OCI-LY7 (cell line): Measurements from ENCODE around the gene ZMYND8. TPM values are rescaled to one million over a fixed set of nuclear protein-coding genes. Genes with fewer than 3 reads are reported as not detected.
"Not testable (repeated sequence)": the region's sequence is repeated elsewhere in the genome, so short reads cannot be mapped to it uniquely, and the experiment has no call there.

Experiments used
- BruUV-seq: library from RNA; stranded (reverse); fragments of 400-500 nt; replicated peaks from 2 replicates; lab custom pipeline; 2021; lab: Mats Ljungman, UMichigan
- CTCF ChIA-PET: fragments of 300-600 bp; sonication (Branson Sonifier 250); formaldehyde crosslinking; loops from one replicate; lab custom pipeline; 2022; ENCODE audit warnings: antibody characterized with exemption; ENCODE audit not compliant: unreplicated experiment; lab: Charles Lee
- POLR2A ChIA-PET: fragments of 300-600 bp; sonication (Branson Sonifier 250); formaldehyde crosslinking; loops from one replicate; lab custom pipeline; 2022; ENCODE audit warnings: antibody characterized with exemption; lab: Charles Lee
- DNase-seq: peaks from one replicate; pipeline ENCODE4 v3.0.0-alpha.2; 2015; ENCODE audit warnings: low spot score
- H2AFZ ChIP-seq: fragments of 200-600 bp; sonication (generic), shearing (Covaris generic); 2 replicates; pipeline ENCODE4 v1.6.1; 2014; ENCODE audit warnings: mild to moderate bottlenecking, antibody characterized with exemption, low read length, moderate library complexity
- H3K27ac ChIP-seq: fragments of 200-600 bp; sonication (generic); 2 replicates; pipeline ENCODE4 v1.5.1; 2014; ENCODE audit warnings: mixed run types, low read depth, mild to moderate bottlenecking, moderate library complexity, low read length, inconsistent platforms; ENCODE audit not compliant: poor library complexity, severe bottlenecking
- H3K36me3 ChIP-seq: fragments of 200-600 bp; sonication (generic); 2 replicates; pipeline ENCODE4 v1.6.1; 2014; ENCODE audit warnings: mild to moderate bottlenecking, antibody characterized with exemption, low read length, moderate library complexity, mixed read lengths; ENCODE audit not compliant: insufficient read depth
- H3K4me1 ChIP-seq: fragments of 200-600 bp; sonication (generic); 2 replicates; pipeline ENCODE4 v1.5.1; 2014; ENCODE audit warnings: mild to moderate bottlenecking, low read length; ENCODE audit not compliant: insufficient read depth, poor library complexity, severe bottlenecking
- H3K4me2 ChIP-seq: fragments of 200-600 bp; sonication (generic); 2 replicates; pipeline ENCODE4 v1.6.1; 2014; ENCODE audit warnings: mild to moderate bottlenecking, low read length
- H3K4me3 ChIP-seq: fragments of 200-600 bp; sonication (generic); 2 replicates; pipeline ENCODE4 v1.5.1; 2014; ENCODE audit warnings: mild to moderate bottlenecking, low read depth, low read length; ENCODE audit not compliant: poor library complexity, severe bottlenecking
- H3K79me2 ChIP-seq: fragments of 200-600 bp; sonication (generic); 2 replicates; pipeline ENCODE4 v1.6.1; 2016; ENCODE audit warnings: low read depth, mild to moderate bottlenecking, low read length, moderate library complexity, mixed read lengths; ENCODE audit not compliant: insufficient read depth
- H3K9me2 ChIP-seq: fragments of 200-600 bp; sonication (generic); 2 replicates; pipeline ENCODE4 v1.6.1; 2016; ENCODE audit warnings: mild to moderate bottlenecking, low read length, mixed read lengths; ENCODE audit not compliant: insufficient read depth
- H3K9me3 ChIP-seq: fragments of 200-600 bp; sonication (generic); 2 replicates; pipeline ENCODE4 v1.6.1; 2014; ENCODE audit warnings: mild to moderate bottlenecking, mixed run types, low read length, mixed read lengths
- H4K20me1 ChIP-seq: fragments of 200-600 bp; sonication (generic); 2 replicates; pipeline ENCODE4 v1.6.1; 2014; ENCODE audit warnings: mild to moderate bottlenecking, antibody characterized with exemption, low read length, moderate library complexity, mixed read lengths; ENCODE audit not compliant: insufficient read depth
- EZH2phosphoT487 ChIP-seq: fragments of 200-600 bp; sonication (generic); IDR thresholded peaks from 2 replicates; pipeline ENCODE4 v1.6.1; 2018; ENCODE audit warnings: low read depth, borderline replicate concordance, mild to moderate bottlenecking, mixed run types, antibody characterized with exemption, low read length, moderate library complexity, mixed read lengths
- intact Hi-C: fragments of 100-400 bp; cut with micrococcal nuclease; formaldehyde crosslinking; loops from one replicate; pipeline ENCODE4 v1.10.0; 2022; ENCODE audit not compliant: unreplicated experiment
- total RNA-seq, 2 experiments: library from RNA; depleted of rRNA in 1 of 2; stranded (reverse); fragments of >200 nt in 1 of 2; shearing (Covaris generic) in 1 of 2; gene quantifications; 2 replicates each; pipeline ENCODE4 v1.2.3, GENCODE V29; 2014 to 2022
- TF ChIP-seq, protein P1 (sequence below): fragments of 200-600 bp; sonication (generic); conservative IDR thresholded peaks from 2 replicates; pipeline ENCODE4 v1.5.1; 2014; ENCODE audit warnings: mild to moderate bottlenecking, antibody characterized with exemption, low read length, moderate library complexity, mixed read lengths

Gene ZMYND8
- total RNA-seq, 2 experiments from 2014 or later: 30.4 to 69.1 TPM

DNA sequence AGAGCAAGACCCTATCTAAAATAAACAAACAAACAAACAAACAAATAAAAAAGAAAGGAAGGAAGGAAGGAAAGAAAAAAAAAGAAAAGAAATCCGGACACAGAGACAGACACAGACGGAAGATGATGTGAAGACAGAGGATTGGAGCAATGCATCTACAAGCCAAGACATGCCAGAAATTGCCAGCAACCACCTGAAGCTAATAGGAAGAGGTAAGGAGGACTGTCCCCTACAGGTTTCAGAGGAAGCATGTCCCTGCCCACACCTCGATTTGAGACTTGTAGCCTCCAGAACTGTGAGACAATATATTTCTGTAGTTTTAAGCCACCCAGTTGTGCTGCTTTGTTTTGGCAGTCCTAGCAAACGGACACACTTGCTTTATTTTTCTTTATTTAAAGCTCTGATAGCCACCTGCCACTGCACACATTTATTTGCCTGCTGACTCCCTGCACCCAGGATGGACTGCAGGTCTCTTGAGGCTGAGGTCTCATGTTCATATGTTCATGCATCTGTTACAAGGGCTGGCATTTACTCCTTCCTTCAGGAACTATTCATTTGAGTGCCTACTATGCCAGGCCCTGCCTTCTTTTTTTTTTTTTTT lies 20.7 kb upstream of the ZMYND8 start:
- ChIA-PET POLR2A (interaction anchor here (0.7 kb wide), 1 partner anchor 94 kb away, joined by 3 read pairs; no protein-coding TSS in a partner anchor), CTCF (no interaction called here)
- H3K4me2 ChIP-seq: no peak overlapping the region
- H3K9me3 ChIP-seq: no peaks in the 10 kb centered on the region
- H3K79me2 ChIP-seq: no peaks in the 10 kb centered on the region
- H3K27ac ChIP-seq: no peak overlapping the region
- H3K36me3 ChIP-seq: no peaks in the 10 kb centered on the region
- no TSS peak for BruUV-seq
- no peaks in the 10 kb centered on the region for H3K9me2 ChIP-seq
- H4K20me1 ChIP-seq: no peaks in the 10 kb centered on the region
- no peaks in the 10 kb centered on the region for H3K4me1 ChIP-seq
- H3K4me3 ChIP-seq: no peak overlapping the region
- DNase-seq: no peak
- intact Hi-C loops: no loop called here
- no peak overlapping the region for H2AFZ ChIP-seq
- no peak for TF ChIP-seq EZH2phosphoT487
- TF ChIP-seq, protein P1, sequence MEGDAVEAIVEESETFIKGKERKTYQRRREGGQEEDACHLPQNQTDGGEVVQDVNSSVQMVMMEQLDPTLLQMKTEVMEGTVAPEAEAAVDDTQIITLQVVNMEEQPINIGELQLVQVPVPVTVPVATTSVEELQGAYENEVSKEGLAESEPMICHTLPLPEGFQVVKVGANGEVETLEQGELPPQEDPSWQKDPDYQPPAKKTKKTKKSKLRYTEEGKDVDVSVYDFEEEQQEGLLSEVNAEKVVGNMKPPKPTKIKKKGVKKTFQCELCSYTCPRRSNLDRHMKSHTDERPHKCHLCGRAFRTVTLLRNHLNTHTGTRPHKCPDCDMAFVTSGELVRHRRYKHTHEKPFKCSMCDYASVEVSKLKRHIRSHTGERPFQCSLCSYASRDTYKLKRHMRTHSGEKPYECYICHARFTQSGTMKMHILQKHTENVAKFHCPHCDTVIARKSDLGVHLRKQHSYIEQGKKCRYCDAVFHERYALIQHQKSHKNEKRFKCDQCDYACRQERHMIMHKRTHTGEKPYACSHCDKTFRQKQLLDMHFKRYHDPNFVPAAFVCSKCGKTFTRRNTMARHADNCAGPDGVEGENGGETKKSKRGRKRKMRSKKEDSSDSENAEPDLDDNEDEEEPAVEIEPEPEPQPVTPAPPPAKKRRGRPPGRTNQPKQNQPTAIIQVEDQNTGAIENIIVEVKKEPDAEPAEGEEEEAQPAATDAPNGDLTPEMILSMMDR: no peak

DNA sequence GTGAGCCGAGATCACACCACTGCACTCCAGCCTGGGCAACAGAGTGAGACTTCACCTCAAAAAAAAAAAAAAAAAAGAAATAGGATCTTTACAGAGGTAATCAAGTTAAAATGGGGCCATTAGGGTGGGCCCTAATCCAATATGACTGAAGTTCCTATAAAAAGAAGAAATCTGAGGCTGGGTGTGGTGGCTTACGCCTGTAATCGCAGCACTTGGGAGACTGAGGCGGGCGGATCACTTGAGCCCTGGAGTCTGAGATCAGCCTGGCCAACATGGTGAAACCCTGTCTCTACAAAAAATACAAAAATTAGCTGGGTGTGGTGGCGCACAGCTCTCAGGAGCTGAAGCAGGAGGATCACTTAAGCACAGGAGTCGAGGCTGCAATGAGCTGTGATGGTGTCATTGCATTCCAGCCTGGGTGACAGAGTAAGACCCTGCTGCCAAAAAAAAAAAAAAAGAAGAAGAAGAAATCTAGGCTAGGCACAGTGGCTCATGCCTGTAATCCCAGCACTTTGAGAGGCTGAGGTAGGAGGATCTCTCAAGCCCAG lies 19.7 kb upstream of the ZMYND8 start:
- not testable (repeated sequence) for BruUV-seq, H3K4me3 ChIP-seq
- POLR2A ChIA-PET: interaction anchor here (0.6 to 0.7 kb wide), 2 partner anchors 18 to 109 kb away, joined by 3 read pairs; no protein-coding TSS in a partner anchor

DNA sequence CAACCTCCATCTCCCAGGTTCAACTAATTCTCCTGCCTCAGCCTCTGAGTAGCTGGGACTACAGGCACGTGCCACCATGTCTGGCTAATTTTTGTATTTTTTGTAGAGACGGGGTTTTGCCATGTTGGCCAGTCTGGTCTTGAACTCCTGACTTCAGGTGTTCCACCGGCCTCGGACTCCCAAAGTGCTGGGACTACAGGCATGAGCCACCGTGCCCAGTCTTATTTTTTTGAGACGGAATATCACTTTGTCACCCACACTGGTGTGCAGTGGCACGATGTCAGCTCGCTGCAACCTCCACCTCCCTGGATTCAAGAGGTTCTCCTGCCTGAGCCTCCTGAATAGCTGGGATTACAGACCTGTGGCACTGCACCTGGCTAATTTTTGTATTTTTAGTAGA lies 17.6 kb upstream of the ZMYND8 start:
- H2AFZ ChIP-seq, H3K36me3 ChIP-seq, H3K4me2 ChIP-seq, H3K4me3 ChIP-seq, H3K9me3 ChIP-seq, CTCF ChIA-PET, H3K79me2 ChIP-seq, BruUV-seq, H3K4me1 ChIP-seq, H3K9me2 ChIP-seq, POLR2A ChIA-PET, DNase-seq, H3K27ac ChIP-seq, intact Hi-C loops, H4K20me1 ChIP-seq: not testable (repeated sequence)

More for the DNA sequence above, 19.7 kb upstream of the ZMYND8 start:
- H3K4me1 ChIP-seq, H3K36me3 ChIP-seq, H3K27ac ChIP-seq, H3K9me3 ChIP-seq, DNase-seq, H2AFZ ChIP-seq, H3K9me2 ChIP-seq, H3K79me2 ChIP-seq, CTCF ChIA-PET, intact Hi-C loops, H4K20me1 ChIP-seq, H3K4me2 ChIP-seq: not testable (repeated sequence)
